ENCODE measurements around the gene SLC25A12.
A peak's percentile ranks its signal among the peaks of the same experiment; 100 is the strongest.
"Not testable (repeated sequence)": the region's sequence is repeated elsewhere in the genome, so short reads cannot be mapped to it uniquely, and the experiment has no call there.

Gene SLC25A12

GRCh38 chr2:171789956-171790355 lies 104.1 kb downstream of the SLC25A12 start:
- no peak for DNase-seq

DNA sequence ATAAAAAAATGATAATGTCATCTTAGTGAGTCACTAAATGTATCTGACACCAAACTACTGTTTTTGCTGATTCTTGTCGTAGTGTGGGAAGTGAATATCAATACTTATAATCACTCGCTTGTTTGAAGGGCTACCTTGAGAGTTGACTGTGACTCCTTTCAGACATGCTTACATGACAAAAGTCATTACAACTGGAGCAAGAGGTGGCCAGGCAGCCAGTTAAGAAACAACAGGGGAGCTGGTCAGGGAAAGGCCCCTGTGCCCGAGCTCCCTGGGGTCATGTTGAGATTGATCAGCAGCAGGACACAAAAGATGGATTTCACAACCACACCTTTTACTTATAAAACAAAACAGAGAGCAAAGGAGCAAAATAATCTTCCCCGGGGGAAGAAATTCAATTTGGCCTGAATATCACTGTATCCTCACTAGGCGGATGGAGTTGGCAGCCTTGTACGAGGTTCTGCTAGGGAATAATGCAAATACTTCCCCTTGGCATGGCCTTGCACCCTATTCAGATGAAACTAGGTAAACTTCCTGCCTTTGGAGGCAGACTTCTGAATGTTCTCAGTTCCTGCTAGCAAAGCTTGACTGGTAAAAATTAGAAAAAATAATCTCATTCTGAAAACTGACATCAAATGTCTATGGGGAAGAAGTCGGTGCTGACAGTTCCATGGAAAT lies 105.6 kb downstream of the SLC25A12 start:
- DNase-seq: no peak

GRCh38 chr2:171787333-171788072 lies 106.5 kb downstream of the SLC25A12 start:
- DNase-seq: no peak

- DNase-seq: no peak
Observed at GRCh38 chr2:171785450-171785849, 108.6 kb downstream of the SLC25A12 start.

GRCh38 chr2:171778515-171778914 lies 115.5 kb downstream of the SLC25A12 start:
- DNase-seq: no peak

DNA sequence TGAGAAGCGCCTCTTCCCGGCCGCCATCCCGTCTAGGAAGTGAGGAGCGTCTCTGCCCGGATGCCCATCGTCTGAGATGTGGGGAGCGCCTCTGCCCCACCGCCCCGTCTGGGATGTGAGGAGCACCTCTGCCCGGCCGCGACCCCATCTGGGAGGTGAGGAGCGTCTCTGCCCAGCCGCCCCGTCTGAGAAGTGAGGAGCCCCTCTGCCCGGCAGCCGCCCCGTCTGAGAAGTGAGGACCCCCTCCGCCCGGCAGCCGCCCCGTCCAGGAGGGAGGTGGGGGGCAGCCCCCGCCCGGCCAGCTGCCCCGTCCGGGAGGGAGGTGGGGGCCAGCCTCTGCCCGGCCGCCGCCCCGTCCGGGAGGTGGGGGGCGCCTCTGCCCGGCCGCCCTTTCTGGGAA lies 119.5 kb downstream of the SLC25A12 start:
- not testable (repeated sequence) for DNase-seq

DNA sequence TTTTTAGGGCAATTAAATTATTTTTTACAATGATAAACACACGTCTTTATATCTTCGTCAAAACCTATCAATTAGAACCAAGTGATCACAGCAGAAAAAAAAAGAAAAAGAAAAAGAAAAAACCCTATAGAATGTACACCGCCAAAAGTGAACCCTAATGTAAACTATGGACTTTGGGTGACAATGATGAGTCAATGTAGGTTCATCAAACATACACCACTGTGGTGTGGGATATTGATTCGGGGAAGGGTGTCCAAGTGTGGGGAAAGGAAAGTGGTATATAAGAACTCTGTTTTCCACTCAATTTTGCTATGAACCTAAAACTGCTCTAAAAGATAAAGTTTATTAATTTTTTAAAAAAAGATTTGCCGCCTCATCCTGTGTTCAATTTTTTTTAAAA lies 121.7 kb downstream of the SLC25A12 start:
- DNase-seq: no peak

GRCh38 chr2:171771463-171771862 lies 122.6 kb downstream of the SLC25A12 start:
- DNase-seq: no peak

DNA sequence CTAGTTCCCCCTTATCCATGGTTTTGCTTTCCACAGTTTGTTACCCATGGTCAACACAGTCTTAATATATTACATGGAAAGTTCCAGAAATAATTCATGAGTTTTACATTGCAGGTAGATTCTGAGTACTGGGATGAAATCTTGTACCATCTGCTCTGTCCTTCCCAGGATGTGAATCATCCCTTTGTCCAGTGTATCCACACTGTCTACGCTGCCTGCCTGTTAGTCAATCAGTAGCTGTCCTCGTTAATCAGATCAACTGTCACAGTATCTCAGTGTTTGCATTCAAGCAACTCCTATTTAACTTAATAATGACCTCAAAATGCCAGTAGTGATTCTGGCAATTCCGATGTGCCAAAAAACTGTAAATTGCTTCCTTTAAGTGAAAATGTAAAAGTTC lies 130.4 kb downstream of the SLC25A12 start:
- no peak for DNase-seq

DNA sequence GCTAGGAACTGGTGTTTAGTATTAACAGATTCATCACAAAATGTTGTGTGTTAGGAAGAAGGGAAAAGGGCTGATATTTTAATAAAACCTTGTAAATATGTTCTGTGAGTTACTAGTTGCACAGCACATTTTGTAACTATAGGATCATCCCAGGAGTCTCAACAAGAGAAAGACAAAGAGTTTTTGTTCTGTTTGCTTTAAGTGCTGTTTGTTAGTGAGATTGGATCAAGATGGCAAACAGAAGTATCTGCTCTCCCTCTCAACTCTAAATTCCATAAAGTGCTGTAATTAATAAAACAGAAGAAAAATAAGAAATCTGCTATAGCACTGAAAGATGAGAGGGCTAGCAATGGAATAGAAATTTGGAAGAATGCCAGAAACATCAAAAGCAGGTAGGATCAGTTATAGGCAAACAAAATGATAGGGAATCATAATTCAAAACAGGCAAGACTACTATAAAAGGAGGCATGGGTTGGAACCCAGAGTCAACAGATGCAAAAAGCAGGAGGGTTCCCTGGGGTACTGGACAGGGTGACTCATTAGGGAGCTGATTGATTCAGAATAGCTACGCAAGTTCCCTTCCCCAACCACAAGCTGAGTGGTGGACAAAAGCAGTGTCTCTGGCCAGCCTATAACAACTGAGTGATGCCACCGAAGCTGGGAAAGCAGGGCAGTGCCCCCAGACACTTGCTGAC lies 131.0 kb downstream of the SLC25A12 start:
- DNase-seq: peak; percentile 68

- not testable (repeated sequence) for DNase-seq
Observed at GRCh38 chr2:171761176-171761575, 132.9 kb downstream of the SLC25A12 start.

DNA sequence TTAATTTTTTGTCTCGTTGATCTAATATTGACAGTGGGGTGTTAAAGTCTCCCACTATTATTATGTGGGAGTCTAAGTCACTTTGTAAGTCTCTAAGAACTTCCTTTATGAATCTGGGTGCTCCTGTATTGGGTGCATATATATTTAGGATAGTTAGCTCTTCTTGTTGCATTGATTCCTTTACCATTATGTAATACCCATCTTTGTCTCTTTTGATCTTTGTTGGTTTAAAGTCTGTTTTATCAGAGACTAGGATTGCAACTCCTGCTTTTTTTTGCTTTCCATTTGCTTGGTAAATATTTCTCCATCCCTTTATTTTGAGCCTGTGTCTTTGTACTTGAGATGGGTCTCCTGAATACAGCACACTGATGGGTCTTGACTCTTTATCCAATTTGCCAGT lies 135.3 kb downstream of the SLC25A12 start:
- DNase-seq: not testable (repeated sequence)

DNA sequence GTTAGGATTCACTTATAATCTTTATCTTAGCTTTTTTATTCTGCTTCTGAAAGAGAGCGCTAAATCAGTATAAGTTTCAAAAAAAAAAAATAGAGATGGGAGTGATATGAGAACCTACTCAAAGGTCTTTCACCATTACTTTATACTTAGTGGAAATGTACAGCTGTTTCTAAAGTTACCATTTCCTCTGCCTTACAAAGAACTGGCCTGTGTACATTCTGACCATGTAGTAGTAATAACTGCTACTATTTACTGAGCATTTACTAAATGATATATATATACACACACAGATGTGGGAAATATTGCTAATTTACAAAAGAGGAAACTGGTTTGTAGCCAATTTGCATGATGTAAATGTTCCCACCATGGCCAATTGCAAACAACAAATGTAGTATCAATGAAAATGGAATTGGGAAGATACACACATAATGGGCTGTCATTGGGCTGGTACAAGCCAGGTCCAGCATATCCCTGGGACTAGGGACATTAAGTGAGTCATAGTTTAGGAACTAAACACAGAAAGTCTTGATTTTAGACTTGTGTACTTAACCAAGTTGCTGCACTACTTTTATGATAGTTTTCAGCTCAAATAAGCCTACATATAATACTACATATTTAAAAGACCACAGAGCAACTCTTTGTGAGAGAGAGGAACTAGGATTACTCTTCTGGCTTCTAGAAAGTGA lies 139.6 kb downstream of the SLC25A12 start:
- DNase-seq: peak; percentile 35

GRCh38 chr2:171747371-171747770 lies 146.7 kb downstream of the SLC25A12 start:
- no peak for DNase-seq

- DNase-seq: no peak
Observed at GRCh38 chr2:171745806-171746205, 148.2 kb downstream of the SLC25A12 start.

- DNase-seq: no peak
Observed at GRCh38 chr2:171745141-171745540, 148.9 kb downstream of the SLC25A12 start.

DNA sequence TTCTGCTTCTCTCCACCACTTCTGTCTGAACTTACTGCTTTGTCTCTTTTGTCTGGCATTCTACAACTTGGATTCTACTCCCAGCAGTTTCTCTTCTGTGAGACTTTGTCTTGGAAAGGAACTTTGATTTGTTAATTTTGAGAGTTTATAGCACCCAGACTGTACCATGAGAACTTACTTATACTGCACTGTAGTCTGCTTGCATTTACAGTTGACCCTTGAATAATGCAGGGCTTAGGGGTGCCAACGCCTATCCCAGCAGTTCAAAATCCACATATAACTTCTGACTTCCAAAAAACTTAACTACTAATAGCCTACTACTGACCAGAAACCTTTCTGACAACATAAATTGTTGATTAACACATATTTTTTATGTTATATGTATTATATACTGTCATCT lies 151.3 kb downstream of the SLC25A12 start:
- DNase-seq: no peak

- DNase-seq: peak; percentile 43
Observed at GRCh38 chr2:171741189-171741588, 152.9 kb downstream of the SLC25A12 start.

GRCh38 chr2:171735991-171736710 lies 157.9 kb downstream of the SLC25A12 start:
- DNase-seq: no peak
